ENCODE data around the gene AMMECR1L. TPM values are rescaled to one million over a fixed set of nuclear protein-coding genes. Genes with fewer than 3 reads are reported as not detected.

Gene AMMECR1L
- total and polyA plus RNA-seq, 2 of the 4 experiments (the other 2 are of a cell fraction): 13.4 to 14.0 TPM

DNA sequence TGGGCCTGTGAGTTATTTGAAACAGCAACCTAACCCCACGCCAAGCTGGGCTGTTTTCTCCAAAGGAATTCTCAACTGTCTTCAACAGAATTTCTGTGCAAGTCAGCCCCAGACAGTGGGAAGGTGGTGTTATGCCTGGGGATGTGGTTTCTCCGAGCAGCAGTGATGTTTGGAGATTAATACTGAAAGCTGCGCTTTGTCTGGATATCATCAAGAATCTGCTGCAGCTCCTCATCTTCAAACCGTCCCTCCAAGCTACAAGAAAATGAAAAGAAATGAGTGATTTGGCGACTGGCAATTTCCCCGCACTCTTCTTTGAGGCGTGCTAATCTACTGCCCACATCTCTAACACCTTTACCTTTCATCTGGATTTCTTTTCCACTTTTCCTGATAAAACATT is 37.8 kb downstream of the AMMECR1L start:
- TF ChIP-seq, protein P1, sequence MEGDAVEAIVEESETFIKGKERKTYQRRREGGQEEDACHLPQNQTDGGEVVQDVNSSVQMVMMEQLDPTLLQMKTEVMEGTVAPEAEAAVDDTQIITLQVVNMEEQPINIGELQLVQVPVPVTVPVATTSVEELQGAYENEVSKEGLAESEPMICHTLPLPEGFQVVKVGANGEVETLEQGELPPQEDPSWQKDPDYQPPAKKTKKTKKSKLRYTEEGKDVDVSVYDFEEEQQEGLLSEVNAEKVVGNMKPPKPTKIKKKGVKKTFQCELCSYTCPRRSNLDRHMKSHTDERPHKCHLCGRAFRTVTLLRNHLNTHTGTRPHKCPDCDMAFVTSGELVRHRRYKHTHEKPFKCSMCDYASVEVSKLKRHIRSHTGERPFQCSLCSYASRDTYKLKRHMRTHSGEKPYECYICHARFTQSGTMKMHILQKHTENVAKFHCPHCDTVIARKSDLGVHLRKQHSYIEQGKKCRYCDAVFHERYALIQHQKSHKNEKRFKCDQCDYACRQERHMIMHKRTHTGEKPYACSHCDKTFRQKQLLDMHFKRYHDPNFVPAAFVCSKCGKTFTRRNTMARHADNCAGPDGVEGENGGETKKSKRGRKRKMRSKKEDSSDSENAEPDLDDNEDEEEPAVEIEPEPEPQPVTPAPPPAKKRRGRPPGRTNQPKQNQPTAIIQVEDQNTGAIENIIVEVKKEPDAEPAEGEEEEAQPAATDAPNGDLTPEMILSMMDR (conservative IDR thresholded peaks at IDR 0.05; ENCODE audit: low read depth, low read length): no peak
- TF ChIP-seq NFE2L2 (IDR thresholded peaks at IDR 0.05; ENCODE audit: low read depth, low read length): no peak
- TF ChIP-seq CHD1 (IDR thresholded peaks at IDR 0.05; ENCODE audit: low read depth, low read length): no peak
- TF ChIP-seq, protein P2, sequence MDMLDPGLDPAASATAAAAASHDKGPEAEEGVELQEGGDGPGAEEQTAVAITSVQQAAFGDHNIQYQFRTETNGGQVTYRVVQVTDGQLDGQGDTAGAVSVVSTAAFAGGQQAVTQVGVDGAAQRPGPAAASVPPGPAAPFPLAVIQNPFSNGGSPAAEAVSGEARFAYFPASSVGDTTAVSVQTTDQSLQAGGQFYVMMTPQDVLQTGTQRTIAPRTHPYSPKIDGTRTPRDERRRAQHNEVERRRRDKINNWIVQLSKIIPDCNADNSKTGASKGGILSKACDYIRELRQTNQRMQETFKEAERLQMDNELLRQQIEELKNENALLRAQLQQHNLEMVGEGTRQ (IDR thresholded peaks at IDR 0.05; ENCODE audit: low read depth, low read length): no peak
- no peak for TF ChIP-seq CEBPB (IDR thresholded peaks at IDR 0.05; ENCODE audit: low read depth, low read length)
- TF ChIP-seq, protein P3, sequence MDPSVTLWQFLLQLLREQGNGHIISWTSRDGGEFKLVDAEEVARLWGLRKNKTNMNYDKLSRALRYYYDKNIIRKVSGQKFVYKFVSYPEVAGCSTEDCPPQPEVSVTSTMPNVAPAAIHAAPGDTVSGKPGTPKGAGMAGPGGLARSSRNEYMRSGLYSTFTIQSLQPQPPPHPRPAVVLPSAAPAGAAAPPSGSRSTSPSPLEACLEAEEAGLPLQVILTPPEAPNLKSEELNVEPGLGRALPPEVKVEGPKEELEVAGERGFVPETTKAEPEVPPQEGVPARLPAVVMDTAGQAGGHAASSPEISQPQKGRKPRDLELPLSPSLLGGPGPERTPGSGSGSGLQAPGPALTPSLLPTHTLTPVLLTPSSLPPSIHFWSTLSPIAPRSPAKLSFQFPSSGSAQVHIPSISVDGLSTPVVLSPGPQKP (IDR thresholded peaks at IDR 0.05; ENCODE audit: borderline replicate concordance, low read depth, low read length): no peak
- no peak for TF ChIP-seq MAZ (IDR thresholded peaks at IDR 0.05; ENCODE audit: borderline replicate concordance, low read depth, low read length)
- no peak for TF ChIP-seq MAFK (IDR thresholded peaks at IDR 0.05; ENCODE audit: low read depth, low read length)
- TF ChIP-seq FOS (IDR thresholded peaks at IDR 0.05; ENCODE audit: low read depth, low read length): no peak
- TF ChIP-seq MXI1 (IDR thresholded peaks at IDR 0.05; ENCODE audit: borderline replicate concordance, low read depth, low read length): no peak
- no peak for TF ChIP-seq POLR2A (IDR thresholded peaks at IDR 0.05; ENCODE audit: low read depth, low read length)
- no peak for TF ChIP-seq RCOR1 (IDR thresholded peaks at IDR 0.05; ENCODE audit: insufficient replicate concordance, low read length)
- TF ChIP-seq RAD21 (IDR thresholded peaks at IDR 0.05; ENCODE audit: low read length): no peak
- TF ChIP-seq SMC3 (IDR thresholded peaks at IDR 0.05; ENCODE audit: low read depth, low read length): no peak
- no peak for TF ChIP-seq RFX5 (IDR thresholded peaks at IDR 0.05; ENCODE audit: low read depth, low read length)
- TF ChIP-seq BHLHE40 (IDR thresholded peaks at IDR 0.05; ENCODE audit: low read depth, low read length): no peak
- Histone ChIP-seq H3K27me3 (ENCODE audit: control insufficient read depth, insufficient read depth, low read length) (no peaks in the 10 kb centered on the region), H2AK5ac (ENCODE audit: low read depth, low read length) (no peak overlapping the region), H3K18ac (ENCODE audit: low read depth, low read length) (no peak overlapping the region), H4K8ac (ENCODE audit: low read depth in 2 of 2, low read length in 2 of 2) (no peak overlapping the region), H4K91ac (ENCODE audit: insufficient read depth, low read depth, low read length) (no peak overlapping the region), H3K9me1 (ENCODE audit: insufficient read depth, low read length) (peaks cover 5% of the 10 kb centered on the region), H2AFZ (replicated peaks; ENCODE audit: low read length, poor library complexity) (no peak overlapping the region), H3K4me1 (ENCODE audit: control insufficient read depth, insufficient read depth, low read length) (no peaks in the 10 kb centered on the region), H3K9ac (ENCODE audit: low read depth, low read length) (no peak overlapping the region), H3K27ac (ENCODE audit: insufficient read depth, low read length) (no peak overlapping the region), H2BK120ac (ENCODE audit: low read depth, low read length) (no peak overlapping the region), H3K36me3 (ENCODE audit: control insufficient read depth, insufficient read depth, low read length) (peaks cover 31% of the 10 kb centered on the region), H3K79me1 (ENCODE audit: low read depth in 1 of 2, low read length in 2 of 2) (peaks cover 11 to 39% of the 10 kb centered on the region in 2 experiments), H2BK20ac (ENCODE audit: low read depth, low read length) (no peak overlapping the region), H4K5ac (ENCODE audit: low read depth, low read length) (no peak overlapping the region), H3K9me3 (ENCODE audit: control insufficient read depth, insufficient read depth, low read length) (no peaks in the 10 kb centered on the region), H2BK5ac (ENCODE audit: low read depth, low read length, poor library complexity, severe bottlenecking) (no peak overlapping the region), H3K14ac (replicated peaks; ENCODE audit: low read depth, low read length) (no peak overlapping the region), H3K56ac (ENCODE audit: extremely low read depth, insufficient read depth, low read length) (no peak overlapping the region), H3K4ac (ENCODE audit: low read depth, low read length) (no peak overlapping the region), H4K20me1 (ENCODE audit: insufficient read depth, low read length) (peaks cover 13% of the 10 kb centered on the region), H3K23ac (ENCODE audit: low read depth, low read length) (no peak overlapping the region), H2BK15ac (ENCODE audit: low read depth, low read length) (no peak overlapping the region), H3K4me2 (ENCODE audit: low read depth, low read length) (no peak overlapping the region), H2AK9ac (replicated peaks; ENCODE audit: low read depth, low read length, poor library complexity) (no peak overlapping the region), H3K4me3 (ENCODE audit: insufficient read depth, low read depth, low read length) (no peak overlapping the region)
- in situ Hi-C loops (cut with MboI; ENCODE audit: low sequenced_read_pairs) (no loop called here), dilution Hi-C loops (cut with HindIII; ENCODE audit: low sequenced_read_pairs, unreplicated experiment) (no loop called here), intact Hi-C loops (cut with micrococcal nuclease) (no loop called here)
- BruUV-seq (replicated peaks): no TSS peak
- DNase-seq (no peak), ATAC-seq (ENCODE audit: low read depth) (no peak)
- ChIA-PET CTCF (no interaction called here), POLR2A (ENCODE audit: unreplicated experiment) (no interaction called here)
- WGBS, 2 experiments (ENCODE audit: extremely low coverage in 2 of 2, insufficient read length in 1 of 2): no CpG with 5 or more reads among the region's 7 CpGs

Measured in IMR-90 (cell line).